Measurements from ENCODE around the gene RNASE2. TPM values are rescaled to one million over a fixed set of nuclear protein-coding genes. Genes with fewer than 3 reads are reported as not detected.
"Not testable (repeated sequence)": the region's sequence is repeated elsewhere in the genome, so short reads cannot be mapped to it uniquely, and the experiment has no call there.

Gene RNASE2
- total RNA-seq, 2 donors from 2014 or later, result 1.1 TPM; not detected in 1

DNA sequence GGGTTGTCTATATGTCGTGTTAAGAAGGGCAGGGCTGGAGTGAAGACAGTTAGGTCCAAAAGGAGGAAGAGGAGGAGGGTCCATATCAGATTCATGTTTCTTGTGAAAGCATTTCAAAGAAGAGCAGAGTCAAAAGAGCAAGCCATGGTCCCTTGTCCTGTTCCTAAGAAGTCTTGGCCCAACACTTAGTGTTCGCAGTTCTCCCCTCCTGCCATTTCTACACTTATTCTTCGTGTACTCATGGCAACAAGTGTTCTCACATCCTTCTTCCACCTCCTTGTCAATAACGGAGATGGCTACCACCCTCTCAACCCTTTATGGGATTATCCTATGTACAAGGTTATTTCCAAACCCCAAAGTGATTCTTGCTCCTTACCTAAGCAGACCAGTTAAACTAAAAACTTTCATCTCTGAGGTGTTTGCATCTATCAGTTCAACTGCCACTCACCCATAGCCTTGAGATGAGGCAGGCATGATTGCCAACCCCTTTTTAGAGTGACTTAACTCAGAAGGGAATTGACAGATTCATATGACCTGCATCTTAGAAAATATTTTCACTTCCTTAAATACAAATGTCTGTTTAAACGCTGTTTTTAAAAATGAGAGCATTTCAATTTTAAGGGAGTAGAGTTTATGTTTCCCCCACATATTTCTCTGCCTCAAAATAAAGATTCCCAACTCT, 19.8 kb upstream of the RNASE2 start:
- no peak overlapping the region for H3K4me3 ChIP-seq
- no peaks in the 10 kb centered on the region for H3K27me3 ChIP-seq
- DNase-seq, result no peak
- H3K9ac ChIP-seq (ENCODE audit: low read depth in 2 of 2, low read length in 2 of 2), result no peak overlapping the region
- intact Hi-C loops (cut with DNase I), result no loop called here
- no peak for TF ChIP-seq CTCF (IDR thresholded peaks at IDR 0.05)
- no peaks in the 10 kb centered on the region for H3K9me3 ChIP-seq
- H3K36me3 ChIP-seq, result no peaks in the 10 kb centered on the region
- H3K27ac ChIP-seq, result no peak overlapping the region
- H3K4me1 ChIP-seq, result no peaks in the 10 kb centered on the region

DNA sequence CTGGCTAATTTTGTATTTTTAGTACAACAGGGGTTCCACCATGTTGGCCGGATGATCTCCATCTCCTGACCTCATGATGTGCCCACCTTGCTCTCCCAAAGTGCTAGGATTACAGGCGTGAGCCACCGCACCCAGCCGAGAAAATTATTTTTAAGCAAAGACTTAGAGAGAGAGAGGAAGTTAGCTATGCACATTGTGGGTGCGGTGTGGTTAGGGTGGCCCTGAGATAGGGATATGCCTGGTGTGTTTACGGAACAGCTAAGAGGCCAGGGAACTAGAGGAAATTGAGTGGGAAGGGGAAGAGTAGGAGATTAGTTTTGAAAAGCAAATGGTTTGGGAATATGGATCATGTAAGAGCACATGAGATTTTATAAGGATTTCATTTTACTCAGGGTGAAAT, 10.1 kb upstream of the RNASE2 start:
- intact Hi-C loops (cut with DNase I); H3K27ac ChIP-seq; DNase-seq; H3K9ac ChIP-seq (ENCODE audit: low read depth in 2 of 2, low read length in 2 of 2); H3K36me3 ChIP-seq; H3K4me3 ChIP-seq; H3K27me3 ChIP-seq; H3K4me1 ChIP-seq; H3K9me3 ChIP-seq: not testable (repeated sequence)

GRCh38 chr14:20946707-20947106, 8.6 kb upstream of the RNASE2 start:
- DNase-seq; H3K9me3 ChIP-seq; H3K27me3 ChIP-seq; H3K36me3 ChIP-seq; H3K9ac ChIP-seq (ENCODE audit: low read depth in 2 of 2, low read length in 2 of 2); H3K27ac ChIP-seq; H3K4me1 ChIP-seq; intact Hi-C loops (cut with DNase I); H3K4me3 ChIP-seq: not testable (repeated sequence)

GRCh38 chr14:20955538-20955873, 219 bp downstream of the RNASE2 start:
- H3K9ac ChIP-seq (ENCODE audit: low read depth in 2 of 2, low read length in 2 of 2); H3K9me3 ChIP-seq; intact Hi-C loops (cut with DNase I); H3K36me3 ChIP-seq; H3K27me3 ChIP-seq; H3K4me1 ChIP-seq; H3K27ac ChIP-seq; H3K4me3 ChIP-seq; DNase-seq: not testable (repeated sequence)

DNA sequence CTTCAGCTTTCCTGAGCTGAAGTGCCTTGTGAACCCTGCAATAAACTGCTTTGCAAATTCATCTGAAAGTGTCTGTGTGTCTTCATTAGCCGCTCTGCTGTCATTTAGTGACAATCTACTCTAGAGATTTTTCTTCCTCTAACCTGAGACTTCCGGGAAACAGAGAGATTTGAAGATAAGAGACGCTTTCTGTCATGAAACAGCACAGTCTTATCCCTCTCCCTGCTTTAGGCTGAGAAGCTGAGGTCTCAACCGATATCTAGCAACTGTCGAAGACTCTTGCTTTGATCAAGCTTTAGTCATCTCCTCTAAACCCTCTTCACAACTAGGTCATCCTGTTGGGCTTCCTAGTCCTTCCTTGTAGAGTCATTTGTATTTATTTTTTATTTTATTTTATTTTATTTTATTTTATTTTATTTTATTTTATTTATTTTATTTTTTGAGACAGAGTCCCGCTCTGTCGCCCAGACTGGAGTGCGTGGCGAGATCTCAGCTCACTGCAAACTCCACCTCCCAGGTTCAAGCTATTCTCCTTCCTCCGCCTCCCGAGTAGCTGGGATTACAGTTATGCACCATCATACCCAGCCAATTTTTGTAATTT, 1.2 kb downstream of the RNASE2 start:
- Histone ChIP-seq H3K4me1 (no peaks in the 10 kb centered on the region), H3K4me3 (no peak overlapping the region), H3K9me3 (no peaks in the 10 kb centered on the region), H3K27ac (no peak overlapping the region), H3K36me3 (no peaks in the 10 kb centered on the region), H3K27me3 (no peaks in the 10 kb centered on the region), H3K9ac (ENCODE audit: low read depth in 2 of 2, low read length in 2 of 2) (no peak overlapping the region)
- no peak for TF ChIP-seq CTCF (IDR thresholded peaks at IDR 0.05)
- DNase-seq, result no peak
- intact Hi-C loops (cut with DNase I), result no loop called here

- intact Hi-C loops (cut with DNase I); H3K27me3 ChIP-seq; H3K27ac ChIP-seq; H3K9me3 ChIP-seq; H3K4me1 ChIP-seq; DNase-seq; H3K4me3 ChIP-seq; H3K36me3 ChIP-seq; H3K9ac ChIP-seq (ENCODE audit: low read depth in 2 of 2, low read length in 2 of 2): not testable (repeated sequence)
Measured at GRCh38 chr14:20958946-20959345, 3.7 kb downstream of the RNASE2 start.

- DNase-seq, result no peak
- Histone ChIP-seq H3K4me3 (no peak overlapping the region), H3K27ac (no peak overlapping the region), H3K9ac (ENCODE audit: low read depth in 2 of 2, low read length in 2 of 2) (no peak overlapping the region), H3K9me3 (no peaks in the 10 kb centered on the region), H3K4me1 (peaks cover 3% of the 10 kb centered on the region), H3K27me3 (no peaks in the 10 kb centered on the region), H3K36me3 (no peaks in the 10 kb centered on the region)
- no peak for TF ChIP-seq CTCF (IDR thresholded peaks at IDR 0.05)
- intact Hi-C loops (cut with DNase I), result no loop called here
Measured at GRCh38 chr14:20969336-20969735, 14.0 kb downstream of the RNASE2 start.
